ENCODE data around the gene TLL1.

Gene TLL1

DNA sequence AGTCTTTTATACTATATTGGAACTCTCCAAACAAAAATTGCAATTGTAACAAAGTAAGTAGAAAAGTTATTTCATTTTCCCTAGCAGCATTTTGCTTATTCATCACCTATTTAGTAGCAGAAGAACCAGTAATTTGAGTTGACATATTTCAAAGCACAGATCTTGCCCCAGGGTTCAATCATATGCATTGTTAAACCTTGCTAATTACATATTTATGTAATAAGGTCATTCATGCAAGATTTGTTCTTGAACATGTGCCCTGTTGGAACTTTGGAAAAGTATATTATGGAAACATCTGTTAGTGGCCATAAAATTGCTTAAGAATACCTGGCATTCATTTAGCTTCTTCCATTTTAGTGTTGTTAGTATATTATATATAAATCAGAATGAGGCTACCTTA, 191.7 kb downstream of the TLL1 start:
- DNase-seq (ENCODE audit: low read depth): no peak

DNA sequence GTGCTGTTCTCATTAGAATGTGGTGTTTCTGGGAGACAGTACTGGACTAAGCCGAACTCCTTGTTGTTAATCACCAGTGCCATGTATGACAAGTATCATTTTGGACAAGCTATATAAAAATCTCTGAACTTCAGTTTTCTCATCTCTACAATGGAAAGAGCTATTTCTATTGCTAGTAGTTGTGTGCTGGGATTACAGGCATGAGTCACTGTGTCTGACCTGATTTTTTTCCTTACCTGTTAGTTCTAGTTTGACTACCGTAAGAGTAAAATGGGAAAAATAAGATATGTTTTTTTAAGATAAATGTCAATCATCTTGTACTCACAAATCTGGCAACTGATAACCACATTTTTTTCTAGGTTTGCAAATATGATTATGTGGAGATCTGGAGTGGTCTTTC, 192.3 kb downstream of the TLL1 start:
- no peak for DNase-seq (ENCODE audit: low read depth)

DNA sequence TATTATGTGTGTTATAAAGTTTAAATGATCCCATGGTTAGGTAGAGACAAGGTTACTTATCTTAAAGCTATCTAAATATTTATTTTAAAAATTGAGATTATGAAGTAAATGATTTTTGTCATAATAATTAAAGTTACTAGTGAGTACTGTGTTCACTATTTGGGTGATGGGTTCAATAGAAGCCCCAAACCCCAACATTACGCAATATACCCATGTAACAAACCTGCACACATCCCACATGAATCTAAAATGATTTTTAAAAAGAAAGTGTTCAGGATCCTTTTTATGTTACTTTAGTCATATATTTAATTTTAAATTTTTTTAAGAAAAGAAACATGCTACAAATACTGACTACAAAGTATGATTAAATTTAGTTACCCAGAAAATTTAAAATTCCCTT, 193.9 kb downstream of the TLL1 start:
- DNase-seq (ENCODE audit: low read depth): no peak

DNA sequence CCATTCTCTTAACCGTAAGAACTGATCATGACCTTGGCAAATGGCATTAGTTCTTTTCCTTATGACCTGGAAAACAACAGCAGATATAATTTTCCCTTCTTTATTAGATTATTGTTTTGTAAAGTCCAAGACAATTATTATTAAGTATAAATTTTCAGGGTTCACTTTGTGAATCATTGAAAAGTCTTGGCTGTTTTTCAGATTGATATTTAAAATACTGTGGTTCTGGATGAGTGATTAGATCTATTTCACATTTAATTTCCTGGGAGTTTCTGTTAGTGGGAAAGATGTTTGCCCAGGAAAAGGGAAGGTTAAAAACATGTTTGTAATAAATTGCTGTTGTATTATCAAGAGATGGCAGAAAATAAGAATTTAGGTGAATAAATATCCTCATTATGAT, 194.9 kb downstream of the TLL1 start:
- DNase-seq (ENCODE audit: low read depth): no peak

DNA sequence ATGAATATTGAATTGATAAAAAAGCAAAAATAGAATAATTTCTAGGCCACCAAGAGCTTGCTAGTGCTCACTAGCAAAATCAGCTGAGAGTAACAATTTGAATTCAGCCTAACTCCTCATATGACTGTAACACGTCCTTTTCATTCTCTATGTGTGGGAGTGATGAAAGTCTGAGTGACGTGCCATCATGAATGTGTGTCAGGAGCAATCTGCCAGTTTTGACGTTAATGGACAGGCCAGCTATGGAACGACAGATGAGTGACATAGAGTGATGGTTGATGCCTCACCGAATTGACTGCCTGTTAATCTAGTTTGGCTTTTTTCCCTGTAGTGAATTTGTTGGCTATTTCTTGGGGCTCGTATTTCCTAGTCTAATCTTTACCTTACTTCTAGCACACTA, 200.7 kb downstream of the TLL1 start:
- no peak for DNase-seq (ENCODE audit: low read depth)

DNA sequence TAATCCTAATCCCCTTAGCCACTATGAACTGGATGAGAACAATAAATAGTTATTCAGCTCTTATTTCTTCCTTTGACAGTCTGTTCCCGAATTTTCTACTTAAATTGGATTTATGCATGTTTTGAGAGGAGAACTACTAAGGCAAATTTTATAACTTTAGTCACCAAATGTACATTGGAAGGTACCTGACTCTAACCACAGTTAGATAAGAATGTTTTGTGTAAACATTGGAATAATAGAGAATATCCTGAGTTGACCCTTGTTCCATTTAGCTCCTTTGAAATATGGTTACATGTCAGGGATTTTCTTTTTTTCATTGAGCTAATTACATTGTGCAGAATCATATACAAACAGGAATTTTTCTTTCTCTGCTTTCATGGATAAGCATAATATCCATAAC, 202.6 kb downstream of the TLL1 start:
- DNase-seq (ENCODE audit: low read depth): no peak

DNA sequence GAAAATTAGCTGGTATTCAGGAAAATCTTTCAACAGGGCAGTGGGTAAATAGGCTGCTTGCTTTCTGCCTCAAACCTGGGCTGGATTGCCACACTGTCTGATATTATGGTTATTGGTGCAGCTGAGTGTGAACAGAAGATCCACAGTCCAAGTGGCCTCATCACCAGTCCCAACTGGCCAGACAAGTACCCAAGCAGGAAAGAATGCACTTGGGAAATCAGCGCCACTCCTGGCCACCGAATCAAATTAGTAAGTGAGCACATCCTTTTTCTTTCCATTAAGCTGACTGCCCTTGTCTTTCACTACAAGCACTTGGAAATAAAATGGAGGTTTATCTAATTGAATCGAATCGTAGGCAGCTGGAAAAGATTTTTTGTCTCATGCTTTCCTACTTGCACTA, 204.7 kb downstream of the TLL1 start:
- DNase-seq (ENCODE audit: low read depth): no peak

DNA sequence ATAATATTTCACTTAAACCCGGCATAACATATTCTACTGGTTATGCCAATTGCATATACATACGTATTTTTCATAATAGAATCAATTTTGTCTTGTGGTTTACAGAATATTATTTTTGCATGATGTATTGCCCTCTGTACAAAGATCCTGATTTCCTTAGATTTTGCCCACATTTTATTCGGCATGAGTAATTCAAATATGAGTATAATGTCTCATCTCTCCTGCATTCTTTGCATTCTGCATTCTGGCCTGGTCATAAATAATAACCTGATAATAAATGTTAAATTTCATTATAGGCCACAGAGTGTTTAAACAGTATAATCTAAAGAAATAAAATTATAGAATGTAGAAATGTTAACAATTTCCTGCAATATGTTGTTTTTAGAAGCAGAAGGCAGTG, 205.3 kb downstream of the TLL1 start:
- DNase-seq (ENCODE audit: low read depth): peak; percentile 37

DNA sequence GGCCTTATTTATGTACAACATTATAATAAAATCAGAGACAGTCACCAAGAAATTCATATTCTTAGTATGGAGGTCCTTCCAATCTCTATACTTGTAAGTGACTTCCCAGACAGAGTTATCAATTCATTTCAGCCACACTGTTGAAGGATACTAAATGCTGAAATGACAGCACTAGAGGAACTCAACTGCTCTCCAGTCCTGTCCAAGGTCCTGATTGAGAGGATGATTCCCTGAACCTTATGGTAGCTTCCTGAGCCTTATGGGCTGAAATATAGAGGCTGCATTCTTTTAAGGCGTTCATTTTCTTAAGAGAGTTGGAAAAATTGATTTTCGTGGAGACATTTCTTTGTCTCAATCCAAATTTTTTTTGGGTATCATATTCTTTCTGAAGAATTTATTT, 205.9 kb downstream of the TLL1 start:
- no peak for DNase-seq (ENCODE audit: low read depth)

DNA sequence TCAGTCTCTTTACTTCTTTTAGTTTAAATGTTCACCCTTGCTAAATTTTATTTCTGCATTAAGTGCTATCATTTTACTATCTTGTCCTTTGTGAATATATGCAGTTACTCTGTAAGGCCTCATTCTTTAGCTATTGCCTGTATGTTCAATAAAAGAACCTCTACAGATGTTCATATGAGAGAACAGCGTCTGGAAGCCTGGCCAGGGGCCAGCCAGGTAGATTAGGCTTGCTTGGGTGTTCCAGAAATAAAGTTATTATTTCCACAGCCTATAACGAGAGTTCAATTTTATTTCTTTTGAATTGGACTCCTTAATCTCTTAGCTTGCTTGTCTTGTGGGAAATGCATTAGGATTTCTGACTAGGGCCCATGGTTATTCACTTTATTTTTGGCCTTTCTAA, 214.5 kb downstream of the TLL1 start:
- DNase-seq (ENCODE audit: low read depth): no peak

DNA sequence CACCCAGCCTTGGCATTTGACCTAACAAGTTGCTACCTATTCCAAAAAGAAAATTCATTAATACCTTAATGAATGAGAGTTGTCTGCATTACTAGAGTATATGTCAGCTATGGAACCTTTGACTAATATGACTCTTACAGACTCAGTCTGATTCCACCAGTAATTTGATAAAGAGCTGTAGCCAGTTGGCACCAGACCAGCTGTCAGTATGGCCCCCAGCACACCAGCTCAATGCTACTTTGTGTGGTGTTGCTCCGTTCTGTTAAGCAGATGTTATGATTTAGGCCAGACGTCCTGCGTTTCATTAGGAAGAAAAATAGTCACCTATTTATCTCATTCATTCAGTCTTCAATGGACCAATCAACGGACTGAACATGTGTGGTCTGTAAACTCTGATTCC, 215.5 kb downstream of the TLL1 start:
- DNase-seq (ENCODE audit: low read depth): no peak

DNA sequence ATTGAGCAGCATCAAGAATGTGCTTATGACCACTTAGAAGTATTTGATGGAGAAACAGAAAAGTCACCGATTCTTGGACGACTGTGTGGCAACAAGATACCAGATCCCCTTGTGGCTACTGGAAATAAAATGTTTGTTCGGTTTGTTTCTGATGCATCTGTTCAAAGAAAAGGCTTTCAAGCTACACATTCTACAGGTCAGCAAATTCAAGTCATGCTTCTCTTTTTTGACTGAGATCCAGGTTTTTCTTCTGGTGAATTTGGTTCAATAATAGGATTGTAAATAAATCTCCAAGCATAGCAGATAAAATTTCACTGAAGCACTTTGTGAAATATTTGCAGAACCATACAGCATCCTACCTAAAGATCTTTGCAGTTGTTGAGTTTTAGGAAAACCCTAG, 218.1 kb downstream of the TLL1 start:
- DNase-seq (ENCODE audit: low read depth): no peak

DNA sequence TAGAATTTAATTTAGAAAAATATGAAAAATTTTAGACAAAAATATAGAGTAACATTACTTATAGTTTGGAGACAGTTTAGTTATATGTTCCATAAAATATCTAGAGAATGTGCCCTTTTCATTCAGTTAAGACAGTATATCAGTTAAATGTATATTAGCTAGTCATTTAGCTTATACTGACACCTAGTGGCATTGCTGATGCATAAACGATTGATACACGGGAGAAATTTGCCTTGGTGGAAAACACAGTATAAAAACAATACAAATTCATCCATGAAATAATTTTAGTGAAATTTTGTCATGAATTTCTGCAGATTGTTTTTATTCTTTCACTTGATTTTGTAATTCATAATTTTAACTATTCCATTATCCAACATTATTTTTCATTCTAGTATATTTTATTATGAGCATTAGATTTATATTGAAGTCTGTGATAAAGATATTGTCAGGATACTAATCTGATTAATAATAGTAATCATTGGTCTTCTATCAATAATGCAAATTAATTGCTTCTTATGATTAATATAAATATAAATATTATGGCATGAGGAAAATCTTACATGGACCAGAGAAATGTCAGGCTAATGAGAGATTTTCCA, 219.0 kb downstream of the TLL1 start:
- no peak for DNase-seq (ENCODE audit: low read depth)

DNA sequence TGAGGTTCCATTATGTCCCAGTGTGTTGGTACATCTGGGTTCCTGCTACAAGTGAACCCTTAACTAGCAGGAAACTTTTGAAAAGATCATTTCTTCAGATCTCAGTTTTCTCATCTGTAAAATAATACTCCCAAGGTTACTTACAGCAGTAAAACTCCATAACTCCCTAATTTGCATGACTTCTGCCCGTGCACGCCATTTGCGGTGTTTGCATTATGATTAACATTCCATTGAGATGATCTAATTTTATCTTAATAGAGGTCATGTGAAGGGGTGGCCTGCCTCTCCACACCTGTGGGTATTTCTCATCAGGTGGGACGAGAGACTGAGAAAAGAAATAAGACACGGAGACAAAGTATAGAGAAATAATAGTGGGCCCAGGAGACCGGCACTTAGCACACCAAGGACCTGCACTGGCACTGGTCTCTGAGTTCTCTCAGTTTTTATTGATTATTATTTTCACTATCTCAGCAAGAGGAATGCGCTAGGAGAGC, 219.8 kb downstream of the TLL1 start:
- no peak for DNase-seq (ENCODE audit: low read depth)

DNA sequence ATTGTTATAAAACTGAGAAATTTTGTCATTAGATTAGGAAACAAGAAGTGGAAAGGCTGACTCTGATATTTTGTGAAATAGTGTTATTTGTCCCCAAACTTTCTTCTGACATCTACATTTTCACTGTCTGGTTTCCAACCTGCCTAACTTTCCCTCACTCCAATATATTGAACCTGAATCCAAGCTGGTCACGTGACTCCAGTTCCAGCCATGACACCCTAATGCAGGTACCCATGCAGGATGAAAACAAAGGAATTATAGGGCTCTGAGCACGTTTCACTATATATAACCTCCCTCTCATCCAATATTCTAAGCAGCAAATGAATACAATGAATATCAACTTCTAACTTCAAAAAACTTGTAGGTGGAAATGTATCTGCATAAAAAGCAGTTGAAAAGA, 231.6 kb downstream of the TLL1 start:
- no peak for DNase-seq (ENCODE audit: low read depth)

DNA sequence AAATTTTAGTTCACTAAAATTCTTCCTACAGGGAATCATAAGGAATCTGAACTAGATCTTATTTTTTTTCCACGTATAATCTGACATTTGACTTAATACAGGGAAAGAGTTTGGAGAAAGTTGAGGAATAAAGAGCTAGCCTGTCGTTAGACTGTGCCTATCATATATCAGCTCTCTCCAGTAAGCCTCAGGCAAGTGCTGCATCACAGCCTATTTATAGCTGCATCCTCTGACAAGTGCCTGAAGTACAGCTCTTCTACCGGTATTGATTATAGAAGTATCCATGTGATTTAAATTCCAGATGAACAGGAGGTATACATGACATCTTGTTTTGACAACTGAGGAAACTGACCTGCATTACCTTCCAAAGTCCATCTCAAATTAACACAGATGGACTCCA, 248.9 kb downstream of the TLL1 start:
- DNase-seq (ENCODE audit: low read depth): no peak

DNA sequence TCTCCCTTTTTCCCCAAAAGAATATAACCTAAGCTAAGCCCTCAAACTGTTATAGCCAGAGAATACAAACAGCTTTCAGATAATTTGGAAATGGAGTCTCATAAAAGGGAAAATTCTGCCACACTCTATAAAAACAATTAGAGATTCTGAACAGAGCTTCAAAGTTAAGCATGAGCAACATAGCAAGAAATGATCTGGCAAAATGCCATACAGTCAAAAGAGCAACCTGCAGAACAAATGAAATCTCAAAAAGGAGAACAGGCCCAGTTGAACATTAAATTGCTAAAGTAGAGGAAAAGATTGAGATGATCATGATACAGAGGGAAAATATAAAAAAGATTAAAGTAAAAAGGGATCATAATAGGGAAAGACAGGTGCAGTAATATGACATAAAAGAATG, 250.5 kb downstream of the TLL1 start:
- DNase-seq (ENCODE audit: low read depth): no peak

DNA sequence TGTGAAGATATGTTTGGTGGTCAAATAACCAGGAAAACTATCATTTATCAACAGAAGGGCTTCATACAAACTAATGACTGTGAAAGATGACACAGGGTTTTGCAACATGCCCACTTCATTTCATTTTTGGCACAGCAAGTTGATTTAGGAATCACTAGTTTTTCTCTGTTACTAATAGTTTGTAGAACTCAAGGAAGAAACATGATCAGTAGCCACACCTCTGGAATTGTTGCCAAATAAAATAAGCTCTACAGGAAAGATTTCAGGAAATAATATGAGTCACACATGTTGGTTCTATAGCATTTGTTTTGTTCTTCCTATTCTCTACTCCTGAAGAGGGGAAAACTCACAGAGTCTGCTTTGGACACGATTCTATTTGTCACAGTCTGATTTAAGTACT, 255.4 kb downstream of the TLL1 start:
- DNase-seq (ENCODE audit: low read depth): no peak

DNA sequence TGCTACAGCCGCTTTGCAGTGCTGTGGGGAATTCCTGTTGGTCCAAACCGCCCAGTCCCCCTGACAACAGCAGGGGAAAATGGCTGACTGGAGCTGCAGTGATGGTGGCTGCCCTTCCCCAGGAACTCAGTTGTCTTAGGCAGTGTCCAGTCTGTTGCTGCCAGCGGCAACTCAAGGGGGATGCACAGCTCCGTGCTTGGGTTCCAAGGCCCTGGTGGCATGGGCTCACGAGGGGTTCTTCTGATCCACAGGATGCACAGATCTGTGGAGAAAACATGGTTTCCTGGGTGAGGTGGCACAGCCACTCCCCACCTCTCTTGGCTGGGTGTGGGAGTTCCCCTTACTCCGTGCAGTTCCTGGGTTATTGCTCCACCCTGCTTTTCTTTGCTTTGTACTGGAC, 261.2 kb downstream of the TLL1 start:
- DNase-seq (ENCODE audit: low read depth): no peak

DNA sequence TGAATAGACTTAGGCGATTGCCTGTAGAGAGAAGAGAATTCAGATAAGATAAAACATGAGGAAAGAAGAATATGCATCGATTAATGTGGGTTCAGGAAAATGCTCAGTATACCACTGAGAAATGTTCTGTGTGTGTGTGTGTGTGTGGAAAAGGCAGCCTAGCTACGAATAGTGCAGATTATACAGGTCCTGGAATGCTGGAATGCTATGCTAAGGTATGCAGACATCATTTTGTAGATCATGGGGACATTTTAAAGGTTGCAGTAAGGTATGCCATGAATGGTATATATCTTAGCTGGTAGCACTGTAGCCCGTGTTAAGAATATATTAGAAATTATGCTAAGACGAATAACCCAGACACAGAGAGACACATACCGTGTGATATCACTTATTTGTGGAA, 267.9 kb downstream of the TLL1 start:
- DNase-seq (ENCODE audit: low read depth): no peak

DNA sequence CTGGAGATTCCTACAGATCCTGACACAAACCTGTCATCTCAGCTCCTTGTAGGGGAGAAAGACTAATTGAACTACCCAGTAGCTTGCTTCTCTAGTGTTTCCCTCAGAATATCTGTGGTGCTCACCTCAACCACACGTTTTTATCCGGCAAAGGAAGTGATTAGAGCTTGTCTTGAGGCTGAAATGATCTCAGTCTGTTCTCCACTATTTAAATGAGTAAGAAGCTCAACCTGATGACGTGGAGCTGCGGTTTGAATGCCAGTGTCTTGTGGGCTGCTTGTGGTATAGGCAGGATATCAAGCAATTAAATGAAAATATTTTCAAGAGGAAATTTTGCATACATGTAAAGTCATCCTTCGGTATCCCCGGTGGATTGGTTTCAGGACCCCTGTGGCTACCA, 270.2 kb downstream of the TLL1 start:
- DNase-seq (ENCODE audit: low read depth): peak; percentile 72

DNA sequence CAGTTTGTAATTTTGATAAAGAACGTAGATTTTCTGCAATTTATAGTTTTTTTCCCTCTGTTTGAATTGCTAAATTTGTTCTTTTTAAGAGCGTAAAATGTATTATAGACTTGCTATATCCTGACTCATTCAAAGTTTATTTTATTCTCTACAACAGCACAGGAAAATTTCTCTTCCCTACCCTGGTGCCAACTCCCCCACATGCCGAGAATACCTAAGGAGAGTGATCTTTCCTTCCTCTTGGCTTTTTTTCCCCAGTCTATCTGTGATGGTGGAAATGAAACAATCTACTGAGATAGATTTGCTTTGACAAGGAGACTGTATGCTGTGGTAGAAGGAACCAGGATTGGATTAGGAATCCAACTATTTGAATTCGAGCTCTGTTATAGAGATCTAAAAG, 271.6 kb downstream of the TLL1 start:
- no peak for DNase-seq (ENCODE audit: low read depth)

DNA sequence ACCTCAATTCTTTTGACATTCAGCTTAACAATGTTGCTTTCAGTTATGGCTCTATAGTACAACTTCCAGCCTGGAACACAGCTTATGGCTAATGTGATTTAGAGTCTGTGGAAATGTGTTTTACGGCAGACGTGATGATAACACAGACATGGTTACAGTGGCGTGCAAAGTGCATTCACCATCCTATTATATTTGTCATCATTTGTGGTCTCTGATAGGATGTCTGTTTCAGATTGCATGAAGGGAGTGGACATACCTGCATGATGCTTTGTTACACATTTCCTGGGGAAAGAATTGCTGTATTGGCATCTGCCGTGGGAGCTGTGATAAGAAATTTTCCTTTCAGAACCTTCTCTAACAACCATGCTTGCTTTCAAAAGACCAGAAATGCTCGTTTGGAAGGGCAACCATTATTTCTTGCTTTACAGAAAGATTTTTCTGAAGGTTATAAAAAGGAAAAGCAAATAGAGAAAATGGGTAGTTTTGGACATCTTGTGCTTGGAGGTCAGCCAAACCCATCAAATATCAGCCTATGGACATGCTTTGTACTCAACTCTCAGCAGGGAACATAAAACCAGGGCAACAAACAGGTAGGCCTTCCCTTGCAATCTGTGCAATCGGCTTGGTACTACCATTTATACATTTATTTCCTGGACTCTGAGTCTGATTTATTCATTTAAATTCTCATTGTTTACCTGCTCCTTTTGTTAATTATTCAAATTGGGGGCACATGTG, 273.9 kb downstream of the TLL1 start:
- no peak for DNase-seq (ENCODE audit: low read depth)

Data from HS-5 (cell line).